GM12874 (cell line): ENCODE measurements around the gene NT5C3A.

Experiments
- CTCF ChIP-seq: IDR thresholded peaks from 2 replicates; pipeline ENCODE4 v1.5.1; 2011; ENCODE audit warnings: low read depth, mild to moderate bottlenecking, control low read depth, low read length, moderate library complexity; ENCODE audit not compliant: insufficient read depth

The NT5C3A gene

GRCh38 chr7:33039257-33039902 is 23.2 kb downstream of the NT5C3A start:
- no peak for TF ChIP-seq CTCF

- TF ChIP-seq CTCF, result no peak
These were observed 23.9 kb downstream of the NT5C3A start for GRCh38 chr7:33038639-33039038.

- no peak for TF ChIP-seq CTCF
These were observed 26.8 kb downstream of the NT5C3A start for GRCh38 chr7:33035776-33036175.

GRCh38 chr7:33024189-33024757 is 38.3 kb downstream of the NT5C3A start:
- no peak for TF ChIP-seq CTCF

GRCh38 chr7:33012364-33012763 is 50.2 kb downstream of the NT5C3A start:
- no peak for TF ChIP-seq CTCF

- no peak for TF ChIP-seq CTCF
These were observed 52.8 kb downstream of the NT5C3A start for GRCh38 chr7:33009734-33010133.

- TF ChIP-seq CTCF, result 0 out of 2 replicates have a peak, but pooled peaks have one; percentile 13
These were observed 98.0 kb downstream of the NT5C3A start for GRCh38 chr7:32964461-32965159.
